Activated CD8-positive, alpha-beta memory T cell treated with anti-CD3 and anti-CD28 coated beads, Interleukin-2, amount 10 ng/mL, durations not matched to agents 7 days and 5 days (primary cell): ENCODE measurements around the gene CARMIL1. TPM values are rescaled to one million over a fixed set of nuclear protein-coding genes. Genes with fewer than 3 reads are reported as not detected.

Experiments used
- ATAC-seq: fragments of 150-1000 bp; cut with Tn5 transposase; one replicate; pipeline ENCODE4 v1.10.0; 2021; ENCODE audit warnings: moderate library complexity
- CTCF ChIA-PET: fragments of 350-600 bp; sonication (Branson Sonifier 250); formaldehyde crosslinking; loops from one replicate; lab custom pipeline; 2021; ENCODE audit warnings: antibody characterized with exemption; lab: Charles Lee
- DNase-seq: peaks from one replicate; pipeline ENCODE4 v3.0.0-alpha.2; 2020
- H3K27ac Mint-ChIP-seq: one replicate; pipeline ENCODE4 v1.8.0; 2021; ENCODE audit warnings: mild to moderate bottlenecking, mixed read lengths
- H3K27me3 Mint-ChIP-seq: one replicate; pipeline ENCODE4 v1.8.0; 2021; ENCODE audit warnings: mixed read lengths
- H3K36me3 Mint-ChIP-seq: one replicate; pipeline ENCODE4 v1.8.0; 2021; ENCODE audit warnings: mild to moderate bottlenecking, mixed read lengths
- H3K4me1 Mint-ChIP-seq: one replicate; pipeline ENCODE4 v1.8.0; 2021; ENCODE audit warnings: mixed read lengths
- H3K4me3 Mint-ChIP-seq: one replicate; pipeline ENCODE4 v1.8.0; 2021; ENCODE audit warnings: mild to moderate bottlenecking, moderate library complexity, mixed read lengths
- H3K9me3 Mint-ChIP-seq: one replicate; pipeline ENCODE4 v1.8.0; 2022; ENCODE audit warnings: low read depth, mixed read lengths
- total RNA-seq, 2 experiments: library from RNA; stranded (reverse); gene quantifications; one replicate each; pipeline ENCODE4 v1.2.3, GENCODE V29; 2021

Gene CARMIL1
- total RNA-seq, 2 experiments from 2014 or later, result 3.4 to 3.8 TPM

DNA sequence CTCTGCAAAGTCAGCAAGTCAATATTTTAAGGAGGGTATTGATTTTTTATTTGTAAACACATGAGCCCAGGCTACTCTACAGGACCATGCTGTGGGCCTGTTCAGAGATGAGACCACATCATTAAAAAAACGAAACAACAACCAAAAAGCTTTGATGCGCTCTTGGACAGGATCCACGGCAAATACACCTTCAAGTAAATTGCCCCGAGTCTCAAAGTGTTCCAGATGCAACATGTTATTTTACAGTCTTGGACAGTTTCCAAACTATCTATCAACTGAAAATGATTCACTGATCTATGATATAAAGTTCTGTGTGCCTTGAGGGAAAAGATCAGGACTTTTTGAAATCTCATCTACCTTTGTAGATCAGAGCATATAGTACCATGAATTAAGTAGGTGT lies 25.8 kb upstream of the CARMIL1 start:
- CTCF ChIA-PET, result interaction anchor here (1.0 to 3.0 kb wide), 3 partner anchors 12 to 304 kb away, joined by 3 to 19 read pairs (median 5); no protein-coding TSS in a partner anchor
- ATAC-seq (no peak), DNase-seq (no peak)
- Mint-ChIP-seq H3K27me3 (peaks cover 18% of the 10 kb centered on the region), H3K36me3 (no peaks in the 10 kb centered on the region), H3K4me1 (peaks cover 10% of the 10 kb centered on the region), H3K9me3 (no peaks in the 10 kb centered on the region), H3K27ac (no peak overlapping the region), H3K4me3 (no peak overlapping the region)

DNA sequence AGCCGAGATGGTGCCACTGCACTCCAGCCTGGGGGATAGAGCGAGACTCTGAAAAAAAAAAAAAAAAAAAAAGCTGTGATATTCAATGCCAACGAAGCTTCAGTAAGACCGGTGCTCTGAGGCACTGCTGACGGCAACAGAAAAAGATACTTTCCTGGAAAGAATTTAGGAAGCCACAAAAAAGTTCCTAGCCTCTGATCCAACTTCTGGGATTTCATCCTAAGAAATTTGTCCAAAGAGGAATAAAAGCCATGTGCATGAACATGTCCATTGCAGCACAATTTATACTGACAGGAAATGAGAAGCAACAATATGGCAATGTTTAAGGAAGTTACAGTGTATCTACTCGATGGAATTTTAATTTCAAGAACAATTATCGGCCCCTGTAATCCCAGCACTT lies 24.5 kb upstream of the CARMIL1 start:
- Mint-ChIP-seq H3K4me3 (no peak overlapping the region), H3K27me3 (peaks cover 18% of the 10 kb centered on the region), H3K36me3 (no peaks in the 10 kb centered on the region), H3K27ac (no peak overlapping the region), H3K4me1 (peaks cover 10% of the 10 kb centered on the region), H3K9me3 (no peaks in the 10 kb centered on the region)
- ATAC-seq (no peak), DNase-seq (no peak)
- CTCF ChIA-PET, result interaction anchor here (3.0 kb wide), 1 partner anchor 10 kb away, joined by 19 read pairs; no protein-coding TSS in a partner anchor

- DNase-seq (no peak), ATAC-seq (no peak)
- H3K27me3 Mint-ChIP-seq, result peaks cover 10% of the 10 kb centered on the region
- no peaks in the 10 kb centered on the region for H3K36me3 Mint-ChIP-seq
- no peak overlapping the region for H3K27ac Mint-ChIP-seq
- no peak overlapping the region for H3K4me3 Mint-ChIP-seq
- H3K9me3 Mint-ChIP-seq, result no peaks in the 10 kb centered on the region
- H3K4me1 Mint-ChIP-seq, result no peaks in the 10 kb centered on the region
- CTCF ChIA-PET, result interaction anchor here (1.5 to 1.8 kb wide), 3 partner anchors 8 to 234 kb away, joined by 4 to 7 read pairs (median 5); no protein-coding TSS in a partner anchor
These were observed 21.4 kb upstream of the CARMIL1 start for GRCh38 chr6:25257686-25258348.

DNA sequence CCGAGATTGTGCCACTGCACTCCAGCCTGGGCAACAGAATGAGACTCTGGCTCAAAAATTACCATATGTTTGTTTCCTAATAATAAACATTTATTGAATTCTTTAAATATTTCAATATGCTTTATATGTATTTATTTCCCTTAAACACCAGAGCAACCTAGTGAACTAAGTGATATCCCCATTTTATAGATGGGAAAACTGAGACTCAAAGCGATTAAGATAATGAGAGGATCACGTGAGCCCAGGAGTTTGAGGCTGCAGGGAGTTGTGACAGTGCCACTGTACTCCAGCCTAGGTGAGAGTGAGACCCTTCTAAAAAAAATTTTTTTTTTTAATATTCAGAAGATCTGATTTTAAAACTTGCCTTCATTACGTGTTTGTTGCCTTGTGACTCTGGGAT lies 19.4 kb upstream of the CARMIL1 start:
- CTCF ChIA-PET, result no interaction called here
- DNase-seq (no peak), ATAC-seq (no peak)
- no peak overlapping the region for H3K27ac Mint-ChIP-seq
- peaks cover 8% of the 10 kb centered on the region for H3K27me3 Mint-ChIP-seq
- no peak overlapping the region for H3K4me3 Mint-ChIP-seq
- no peaks in the 10 kb centered on the region for H3K36me3 Mint-ChIP-seq
- H3K9me3 Mint-ChIP-seq, result no peaks in the 10 kb centered on the region
- H3K4me1 Mint-ChIP-seq, result no peaks in the 10 kb centered on the region

GRCh38 chr6:25263657-25264056 lies 15.5 kb upstream of the CARMIL1 start:
- no peak overlapping the region for H3K27ac Mint-ChIP-seq
- H3K4me1 Mint-ChIP-seq, result peaks cover 2% of the 10 kb centered on the region
- H3K27me3 Mint-ChIP-seq, result peaks cover 18% of the 10 kb centered on the region
- no peak for DNase-seq
- H3K9me3 Mint-ChIP-seq, result no peaks in the 10 kb centered on the region
- H3K4me3 Mint-ChIP-seq, result no peak overlapping the region
- H3K36me3 Mint-ChIP-seq, result no peaks in the 10 kb centered on the region
- ATAC-seq, result no peak
- CTCF ChIA-PET, result interaction anchor here (0.8 to 3.7 kb wide), 5 partner anchors 10 to 294 kb away, joined by 3 to 94 read pairs (median 19); no protein-coding TSS in a partner anchor

DNA sequence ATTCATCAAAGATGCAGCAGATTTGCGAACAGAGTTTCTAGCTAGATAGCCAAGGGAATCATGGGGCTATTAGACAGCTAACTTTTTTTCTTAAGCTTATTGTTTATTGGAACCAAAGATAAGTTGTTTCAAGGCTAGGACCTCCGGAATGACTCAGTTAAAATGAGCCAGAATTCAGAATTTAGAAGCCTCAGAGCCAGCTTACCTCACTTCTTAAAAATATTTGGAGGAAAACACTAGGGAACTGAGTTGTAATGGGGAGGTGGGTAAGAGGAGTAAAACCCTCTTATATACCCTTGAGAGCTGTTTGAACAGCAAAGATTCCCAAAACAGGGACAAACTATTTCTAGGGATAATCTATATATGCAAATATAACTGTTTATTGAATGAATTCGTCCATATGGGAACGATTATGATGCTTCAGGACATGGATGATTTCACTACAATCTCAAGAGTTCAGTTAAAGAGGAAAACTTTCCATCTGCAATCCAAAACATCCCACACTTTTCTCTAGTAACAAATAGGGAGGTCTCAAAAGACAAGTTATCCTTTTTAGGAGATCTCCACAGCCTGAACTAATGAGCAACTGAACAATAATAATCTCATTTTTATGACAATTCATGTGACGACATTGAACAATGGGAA lies 12.6 kb upstream of the CARMIL1 start:
- DNase-seq, result no peak
- Mint-ChIP-seq H3K36me3 (no peaks in the 10 kb centered on the region), H3K9me3 (no peaks in the 10 kb centered on the region), H3K27me3 (peaks cover 34% of the 10 kb centered on the region), H3K4me3 (no peak overlapping the region), H3K27ac (no peak overlapping the region), H3K4me1 (peaks cover 2% of the 10 kb centered on the region)
- CTCF ChIA-PET, result interaction anchor here (0.8 to 3.7 kb wide), 23 partner anchors 9 to 357 kb away, joined by 3 to 94 read pairs (median 8); partner anchors contain the start of gene CARMIL1
- no peak for ATAC-seq

- no peaks in the 10 kb centered on the region for H3K36me3 Mint-ChIP-seq
- ATAC-seq (no peak), DNase-seq (no peak)
- no peaks in the 10 kb centered on the region for H3K9me3 Mint-ChIP-seq
- no peak overlapping the region for H3K27ac Mint-ChIP-seq
- peaks cover 2% of the 10 kb centered on the region for H3K4me1 Mint-ChIP-seq
- CTCF ChIA-PET, result interaction anchor here (0.7 kb wide), 3 partner anchors 180 to 658 kb away, joined by 3 to 5 read pairs (median 3); no protein-coding TSS in a partner anchor
- no peak overlapping the region for H3K4me3 Mint-ChIP-seq
- H3K27me3 Mint-ChIP-seq, result peaks cover 39% of the 10 kb centered on the region
These were observed 11.5 kb upstream of the CARMIL1 start for GRCh38 chr6:25267662-25268061.

GRCh38 chr6:25270559-25270958 lies 8.6 kb upstream of the CARMIL1 start:
- Mint-ChIP-seq H3K9me3 (no peaks in the 10 kb centered on the region), H3K27ac (no peak overlapping the region), H3K4me1 (peaks cover under 1% of the 10 kb centered on the region), H3K4me3 (no peak overlapping the region), H3K36me3 (no peaks in the 10 kb centered on the region), H3K27me3 (peaks cover 38% of the 10 kb centered on the region)
- CTCF ChIA-PET, result interaction anchor here (1.0 to 1.8 kb wide), 3 partner anchors 9 to 219 kb away, joined by 3 to 9 read pairs (median 4); partner anchors contain the start of gene CARMIL1
- ATAC-seq (no peak), DNase-seq (no peak)

GRCh38 chr6:25275436-25275835 lies 3.7 kb upstream of the CARMIL1 start:
- no peak overlapping the region for H3K27ac Mint-ChIP-seq
- no peak for DNase-seq
- CTCF ChIA-PET, result interaction anchor here (1.2 to 1.5 kb wide), 3 partner anchors 10 to 214 kb away, joined by 3 to 10 read pairs (median 7); no protein-coding TSS in a partner anchor
- peaks cover 32% of the 10 kb centered on the region for H3K27me3 Mint-ChIP-seq
- H3K4me1 Mint-ChIP-seq, result peaks cover 16% of the 10 kb centered on the region
- no peaks in the 10 kb centered on the region for H3K36me3 Mint-ChIP-seq
- H3K9me3 Mint-ChIP-seq, result no peaks in the 10 kb centered on the region
- no peak for ATAC-seq
- H3K4me3 Mint-ChIP-seq, result no peak overlapping the region

DNA sequence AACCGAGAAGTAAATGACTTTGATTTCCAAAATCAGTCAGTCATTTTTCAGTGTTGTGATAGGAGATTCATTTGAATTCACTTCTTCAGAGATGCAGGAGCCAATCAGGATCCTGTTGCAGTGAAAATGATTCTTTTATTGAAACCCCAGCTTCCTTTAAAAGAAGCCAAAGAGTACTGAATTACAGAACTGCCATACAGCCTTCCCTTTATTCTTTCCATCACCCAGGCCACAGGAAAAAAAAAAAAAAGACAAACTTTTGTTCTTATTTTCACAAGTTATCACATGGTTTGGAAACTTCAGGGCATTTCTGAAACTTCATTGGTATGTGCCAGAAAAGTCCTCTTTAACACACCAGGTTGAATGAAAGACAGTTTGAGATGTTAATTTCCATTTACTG lies 1.8 kb upstream of the CARMIL1 start:
- Mint-ChIP-seq H3K36me3 (no peaks in the 10 kb centered on the region), H3K4me1 (peaks cover 20% of the 10 kb centered on the region), H3K4me3 (no peak overlapping the region), H3K9me3 (no peaks in the 10 kb centered on the region), H3K27ac (no peak overlapping the region), H3K27me3 (peaks cover 22% of the 10 kb centered on the region)
- ATAC-seq (no peak), DNase-seq (no peak)
- CTCF ChIA-PET, result interaction anchor here (0.7 to 4.7 kb wide), 6 partner anchors 10 to 325 kb away, joined by 3 to 104 read pairs (median 8); no protein-coding TSS in a partner anchor

- DNase-seq (no peak), ATAC-seq (no peak)
- peak overlapping the region; percentile 76 for H3K4me3 Mint-ChIP-seq
- no peaks in the 10 kb centered on the region for H3K9me3 Mint-ChIP-seq
- peaks cover 20% of the 10 kb centered on the region for H3K4me1 Mint-ChIP-seq
- H3K36me3 Mint-ChIP-seq, result no peaks in the 10 kb centered on the region
- CTCF ChIA-PET, result interaction anchor here (1.2 to 4.7 kb wide), 12 partner anchors 12 to 324 kb away, joined by 4 to 104 read pairs (median 8); no protein-coding TSS in a partner anchor
- H3K27ac Mint-ChIP-seq, result no peak overlapping the region
- peaks cover 20% of the 10 kb centered on the region for H3K27me3 Mint-ChIP-seq
These were observed 1.3 kb upstream of the CARMIL1 start for GRCh38 chr6:25277857-25278256.

- DNase-seq, result no peak
- Mint-ChIP-seq H3K27ac (peak overlapping the region; percentile 62), H3K9me3 (no peaks in the 10 kb centered on the region), H3K27me3 (peaks cover 18% of the 10 kb centered on the region), H3K4me3 (peak overlapping the region; percentile 76), H3K4me1 (peaks cover 20% of the 10 kb centered on the region), H3K36me3 (no peaks in the 10 kb centered on the region)
- CTCF ChIA-PET, result interaction anchor here (0.8 to 4.7 kb wide), 22 partner anchors 10 to 440 kb away, joined by 3 to 104 read pairs (median 6); no protein-coding TSS in a partner anchor
- no peak for ATAC-seq
These were observed 787 bp upstream of the CARMIL1 start for GRCh38 chr6:25278261-25278913.
